ENCODE data around the gene ATRN.

Gene ATRN

DNA sequence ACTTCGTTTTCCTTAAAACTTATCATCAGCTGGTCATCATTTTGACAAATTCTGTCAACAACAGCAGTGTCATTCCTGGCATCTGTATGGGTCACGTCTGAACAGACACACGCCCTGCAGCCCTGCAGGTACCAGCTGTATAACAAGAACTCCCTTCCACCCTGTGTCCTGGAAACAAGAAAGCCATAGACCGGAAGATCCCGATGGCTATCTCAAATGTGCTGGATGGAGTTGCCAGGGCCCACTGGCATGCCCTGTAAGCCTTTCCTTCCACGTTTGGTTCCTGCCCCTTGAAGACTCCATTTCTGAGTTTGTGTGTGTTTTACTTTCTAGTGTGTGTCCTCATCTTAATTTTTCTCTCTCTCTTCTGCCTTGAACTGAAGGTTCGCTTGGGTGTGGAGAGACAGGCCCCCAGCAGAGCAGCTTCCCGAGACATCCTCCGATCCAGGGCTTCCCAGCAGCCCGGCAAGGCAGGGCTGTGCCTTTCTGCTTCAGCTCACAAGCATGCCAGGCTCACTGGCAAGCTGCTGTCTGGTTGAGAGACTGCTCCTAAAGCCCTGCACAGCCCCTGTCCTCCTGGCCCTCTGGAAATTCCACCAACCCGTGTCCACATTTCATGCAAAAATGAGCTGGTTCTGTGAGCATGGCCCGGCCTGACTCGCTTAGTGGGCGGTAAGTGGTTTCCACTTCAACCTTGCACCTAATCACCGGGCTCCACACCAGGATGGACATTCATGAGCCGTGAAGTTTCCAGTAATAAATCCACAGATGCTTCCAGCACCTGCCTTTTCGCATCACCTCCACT, 183.7 kb downstream of the ATRN start:
- Histone ChIP-seq H3K9me3 (ENCODE audit: low read length) (no peaks in the 10 kb centered on the region), H3K9ac (ENCODE audit: low read length) (no peak overlapping the region), H3K27me3 (ENCODE audit: control insufficient read depth in 1 of 2, insufficient read depth in 2 of 2, low read length in 2 of 2) (peaks cover 4 to 5% of the 10 kb centered on the region in 2 donors), H3K27ac (ENCODE audit: low read depth, low read length) (no peak overlapping the region), H3K36me3 (ENCODE audit: insufficient read depth, low read length) (peaks cover 4% of the 10 kb centered on the region), H3K4me3 (ENCODE audit: low read depth in 1 of 2, low read length in 2 of 2) (no peak overlapping the region), H3K4me1 (ENCODE audit: insufficient read depth, low read length) (peaks cover 7% of the 10 kb centered on the region)

DNA sequence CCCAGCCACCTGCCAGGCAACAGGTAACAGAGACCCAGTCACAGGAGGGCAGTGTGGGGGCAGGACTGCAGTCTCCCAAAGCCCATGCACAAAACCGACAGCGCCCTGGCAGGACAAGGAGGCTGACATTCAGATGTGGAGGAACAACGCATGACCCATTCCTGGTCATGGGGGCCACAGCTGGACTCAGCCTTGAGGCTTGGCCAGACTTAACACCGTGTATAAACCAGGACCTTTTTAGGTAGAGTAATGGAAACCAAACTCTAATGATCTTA, 184.2 kb downstream of the ATRN start:
- Histone ChIP-seq H3K4me3 (ENCODE audit: low read depth in 1 of 2, low read length in 2 of 2) (no peak overlapping the region), H3K9me3 (ENCODE audit: low read length) (no peaks in the 10 kb centered on the region), H3K4me1 (ENCODE audit: insufficient read depth, low read length) (peaks cover 7% of the 10 kb centered on the region), H3K27me3 (ENCODE audit: control insufficient read depth in 1 of 2, insufficient read depth in 2 of 2, low read length in 2 of 2) (peaks cover 9 to 10% of the 10 kb centered on the region in 2 donors), H3K9ac (ENCODE audit: low read length) (no peak overlapping the region), H3K36me3 (ENCODE audit: insufficient read depth, low read length) (peaks cover 3% of the 10 kb centered on the region), H3K27ac (ENCODE audit: low read depth, low read length) (no peak overlapping the region)

DNA sequence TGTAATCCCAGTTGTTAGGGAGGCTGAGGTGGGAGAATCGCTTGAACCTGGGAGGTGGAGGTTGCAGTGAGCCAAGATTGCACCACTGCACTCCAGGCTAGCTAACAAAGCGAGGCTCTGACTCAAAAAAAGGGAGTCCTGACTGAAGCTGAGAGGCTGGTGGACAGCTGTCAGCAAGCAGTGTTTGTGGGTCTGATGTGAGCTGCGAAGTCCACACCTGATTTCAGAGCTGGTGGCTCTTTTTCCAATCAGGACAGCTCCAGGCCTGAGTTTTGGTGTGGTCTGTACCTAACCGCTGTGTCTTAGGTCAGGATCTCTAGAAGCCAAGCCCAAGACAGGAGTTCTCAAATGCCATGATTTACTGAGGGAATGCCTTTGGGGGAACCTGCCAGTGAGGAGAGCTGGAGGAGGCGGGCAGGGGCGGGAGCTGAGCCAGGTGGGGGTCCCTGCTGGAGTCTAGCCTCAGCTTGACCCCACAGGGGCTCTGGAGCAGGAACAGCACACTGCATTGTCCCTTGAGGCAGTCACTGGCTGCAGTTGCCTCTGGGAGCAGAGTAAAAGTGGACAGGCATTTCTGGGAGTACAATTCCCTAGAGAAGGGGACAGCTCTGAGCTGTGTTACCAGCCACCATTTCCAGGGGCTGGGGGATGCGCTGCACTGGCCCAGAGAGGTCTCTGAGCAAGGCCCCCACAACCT, 187.3 kb downstream of the ATRN start:
- Histone ChIP-seq H3K9ac (ENCODE audit: low read length) (no peak overlapping the region), H3K4me1 (ENCODE audit: insufficient read depth, low read length) (peaks cover 7% of the 10 kb centered on the region), H3K27ac (ENCODE audit: low read depth, low read length) (no peak overlapping the region), H3K36me3 (ENCODE audit: insufficient read depth, low read length) (no peaks in the 10 kb centered on the region), H3K9me3 (ENCODE audit: low read length) (no peaks in the 10 kb centered on the region), H3K27me3 (ENCODE audit: control insufficient read depth in 1 of 2, insufficient read depth in 2 of 2, low read length in 2 of 2) (peaks cover 11 to 38% of the 10 kb centered on the region in 2 donors), H3K4me3 (ENCODE audit: low read depth in 1 of 2, low read length in 2 of 2) (no peak overlapping the region)

DNA sequence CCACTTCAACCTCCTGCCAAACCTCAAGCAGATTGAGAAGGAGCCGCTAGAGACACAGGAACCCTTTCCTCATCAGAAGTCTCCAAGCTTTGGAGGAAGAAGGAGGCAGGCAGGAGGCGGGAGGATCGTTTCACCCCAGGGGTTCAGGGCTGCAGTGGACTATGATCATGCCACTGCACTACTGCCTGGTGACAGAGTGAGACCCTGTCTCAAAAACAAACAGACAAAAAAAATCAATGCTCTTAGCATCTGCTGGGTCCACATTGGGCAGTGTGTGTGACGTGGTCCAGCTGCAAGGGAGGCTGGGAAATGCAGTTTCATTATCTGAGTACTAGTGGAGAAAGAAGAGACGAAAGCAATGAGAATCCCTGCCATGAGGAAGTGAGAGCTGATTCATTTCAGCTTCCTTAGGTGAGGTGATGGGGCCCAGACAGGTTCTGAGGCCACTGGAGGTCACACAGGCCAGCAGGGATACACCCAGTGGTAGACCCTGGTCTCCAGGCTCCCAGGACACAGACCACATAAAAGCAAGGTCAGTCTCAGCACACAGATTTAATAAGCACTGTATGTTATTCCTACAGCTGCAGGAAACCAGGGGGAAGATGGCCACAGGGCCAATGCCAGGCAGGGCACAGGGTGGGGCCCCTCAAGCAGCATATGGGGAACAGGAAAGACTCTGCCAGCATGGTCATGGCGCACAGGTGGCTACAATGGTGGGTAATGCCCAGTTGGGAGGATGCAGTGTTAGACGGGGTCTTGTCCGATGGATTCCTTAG, 188.1 kb downstream of the ATRN start:
- no peak overlapping the region for H3K27ac ChIP-seq (ENCODE audit: low read depth, low read length)
- no peak overlapping the region for H3K9ac ChIP-seq (ENCODE audit: low read length)
- H3K27me3 ChIP-seq (ENCODE audit: control insufficient read depth in 1 of 2, insufficient read depth in 2 of 2, low read length in 2 of 2), result peaks cover 11 to 38% of the 10 kb centered on the region in 2 donors

DNA sequence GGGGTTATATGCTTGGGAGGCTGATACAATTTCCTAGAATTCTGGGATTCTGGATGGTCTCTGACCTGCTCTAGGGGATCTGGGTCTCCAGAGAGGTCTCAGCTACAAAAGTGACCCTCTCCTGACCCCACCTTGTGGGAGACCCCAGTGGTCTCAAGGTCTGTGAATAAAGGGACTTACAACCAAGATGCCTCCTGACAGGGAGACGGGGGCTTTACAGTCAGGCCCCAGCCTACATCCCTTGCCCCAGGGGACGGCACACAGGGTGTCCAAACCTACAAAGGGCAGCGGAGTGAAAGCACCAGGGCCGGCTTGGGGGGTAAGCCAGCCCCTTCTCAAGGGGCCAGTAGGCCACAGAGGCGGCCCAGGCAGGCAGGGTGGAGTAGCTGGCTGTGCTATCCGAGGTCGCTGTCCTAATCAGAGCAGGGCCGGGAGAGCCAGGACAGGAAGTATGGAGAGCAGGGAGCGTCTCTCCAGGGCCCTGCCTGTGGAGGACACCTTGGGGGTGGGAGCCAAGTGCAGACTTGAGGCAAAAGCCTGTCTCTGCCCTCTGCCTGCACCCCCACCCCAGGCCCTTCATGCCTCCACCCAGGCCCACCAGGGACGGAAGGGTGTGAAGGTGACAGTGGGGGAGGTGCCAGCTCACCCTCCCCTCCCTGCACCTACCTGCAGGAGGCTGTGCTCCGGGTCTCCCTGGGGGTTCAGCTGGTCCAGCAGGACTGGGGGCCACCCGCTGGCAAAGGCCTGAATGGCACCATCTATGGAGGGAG, 188.9 kb downstream of the ATRN start:
- H3K27me3 ChIP-seq (ENCODE audit: control insufficient read depth in 1 of 2, insufficient read depth in 2 of 2, low read length in 2 of 2), result peaks cover 11 to 38% of the 10 kb centered on the region in 2 donors
- H3K9me3 ChIP-seq (ENCODE audit: low read length), result no peaks in the 10 kb centered on the region
- no peak overlapping the region for H3K27ac ChIP-seq (ENCODE audit: low read depth, low read length)
- no peak overlapping the region for H3K4me3 ChIP-seq (ENCODE audit: low read depth in 1 of 2, low read length in 2 of 2)
- no peaks in the 10 kb centered on the region for H3K4me1 ChIP-seq (ENCODE audit: insufficient read depth, low read length)
- no peak overlapping the region for H3K9ac ChIP-seq (ENCODE audit: low read length)
- no peaks in the 10 kb centered on the region for H3K36me3 ChIP-seq (ENCODE audit: insufficient read depth, low read length)

More for the DNA sequence above, 188.1 kb downstream of the ATRN start:
- H3K9me3 ChIP-seq (ENCODE audit: low read length), result no peaks in the 10 kb centered on the region
- H3K4me1 ChIP-seq (ENCODE audit: insufficient read depth, low read length), result peaks cover 5% of the 10 kb centered on the region
- no peak overlapping the region for H3K4me3 ChIP-seq (ENCODE audit: low read depth in 1 of 2, low read length in 2 of 2)
- H3K36me3 ChIP-seq (ENCODE audit: insufficient read depth, low read length), result no peaks in the 10 kb centered on the region

DNA sequence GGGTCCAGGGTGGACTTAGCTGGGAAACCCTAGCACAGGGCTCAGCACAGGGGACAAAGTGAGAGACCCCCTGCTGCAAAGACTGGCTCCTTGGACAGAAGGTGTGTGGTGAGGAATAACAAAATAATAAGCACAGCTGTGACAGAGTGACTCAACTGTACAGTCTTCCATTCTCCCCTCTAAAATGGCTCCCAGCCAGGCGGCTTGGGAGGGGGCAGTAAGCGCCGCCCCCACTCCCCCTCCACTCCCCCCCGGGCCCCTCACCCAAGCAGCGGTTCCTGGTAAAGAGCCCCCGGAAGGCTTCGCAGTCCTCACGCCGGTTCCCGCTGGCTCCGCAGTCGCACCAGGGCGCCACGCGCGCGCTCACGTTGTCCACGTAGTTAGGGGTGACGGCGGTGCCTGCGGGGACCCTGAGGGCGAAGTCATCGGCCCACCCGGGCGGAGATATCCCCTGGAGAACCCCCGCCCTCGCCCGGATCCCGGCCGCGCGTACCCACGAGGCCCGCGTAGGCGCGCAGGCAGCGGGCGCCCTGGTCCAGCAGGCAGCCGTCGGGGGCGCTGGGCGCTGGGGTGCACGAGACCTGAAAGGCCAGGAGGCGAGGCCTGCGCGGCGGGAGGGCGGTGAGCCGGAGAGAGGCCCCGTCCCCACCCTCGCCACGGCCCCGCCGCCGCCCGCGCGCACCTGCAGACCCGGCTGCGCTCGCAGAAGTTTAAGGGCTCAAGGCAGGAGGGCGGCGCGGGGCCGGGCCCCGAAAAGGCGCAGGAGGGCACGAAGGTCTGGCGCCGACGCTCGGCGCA, 189.6 kb downstream of the ATRN start:
- peaks cover 11 to 38% of the 10 kb centered on the region in 2 donors for H3K27me3 ChIP-seq (ENCODE audit: control insufficient read depth in 1 of 2, insufficient read depth in 2 of 2, low read length in 2 of 2)

DNA sequence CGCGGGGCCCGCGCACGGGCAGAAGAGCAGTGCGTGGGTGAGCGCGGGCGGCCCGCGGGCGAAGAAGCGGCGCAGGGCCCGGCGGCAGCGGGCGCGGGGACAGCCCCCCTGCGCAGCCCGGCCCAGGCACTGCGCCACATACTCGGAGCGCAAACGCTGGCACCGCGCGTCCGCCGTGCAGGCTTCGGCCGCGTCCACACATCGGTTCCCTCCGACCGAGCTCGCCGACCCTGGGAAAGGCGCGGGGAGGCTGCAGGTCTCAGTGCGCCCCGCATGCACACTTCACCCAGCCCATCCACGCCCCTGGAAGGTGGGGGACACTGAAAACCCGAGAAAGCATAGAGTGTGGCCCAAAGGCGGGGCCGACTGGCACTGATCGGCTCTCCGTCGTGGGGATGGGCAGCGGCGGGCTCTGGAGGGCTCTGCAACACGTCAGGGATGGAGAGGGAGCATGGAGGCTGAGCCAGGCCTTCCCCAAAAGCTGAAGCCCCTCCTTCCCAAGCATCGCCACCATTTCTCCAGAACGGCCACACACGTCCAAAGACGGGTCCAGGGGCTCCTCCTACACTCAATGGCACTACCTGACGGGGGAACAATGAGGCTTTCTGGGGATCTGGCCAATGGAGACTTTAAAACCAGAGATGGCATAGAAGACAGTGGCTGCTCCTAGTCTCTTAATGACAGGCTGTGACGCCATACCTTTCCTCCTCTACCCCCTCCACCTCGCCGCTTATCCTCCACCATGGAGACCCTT, 190.4 kb downstream of the ATRN start:
- Histone ChIP-seq H3K36me3 (ENCODE audit: insufficient read depth, low read length) (no peaks in the 10 kb centered on the region), H3K4me3 (ENCODE audit: low read depth in 1 of 2, low read length in 2 of 2) (no peak overlapping the region), H3K4me1 (ENCODE audit: insufficient read depth, low read length) (peaks cover 2% of the 10 kb centered on the region), H3K9me3 (ENCODE audit: low read length) (no peaks in the 10 kb centered on the region), H3K9ac (ENCODE audit: low read length) (no peak overlapping the region), H3K27me3 (ENCODE audit: control insufficient read depth in 1 of 2, insufficient read depth in 2 of 2, low read length in 2 of 2) (peaks cover 11 to 38% of the 10 kb centered on the region in 2 donors), H3K27ac (ENCODE audit: low read depth, low read length) (no peak overlapping the region)

More for the DNA sequence above, 189.6 kb downstream of the ATRN start:
- Histone ChIP-seq H3K36me3 (ENCODE audit: insufficient read depth, low read length) (no peaks in the 10 kb centered on the region), H3K9ac (ENCODE audit: low read length) (no peak overlapping the region), H3K4me3 (ENCODE audit: low read depth in 1 of 2, low read length in 2 of 2) (no peak overlapping the region), H3K9me3 (ENCODE audit: low read length) (no peaks in the 10 kb centered on the region), H3K4me1 (ENCODE audit: insufficient read depth, low read length) (no peaks in the 10 kb centered on the region), H3K27ac (ENCODE audit: low read depth, low read length) (no peak overlapping the region)

DNA sequence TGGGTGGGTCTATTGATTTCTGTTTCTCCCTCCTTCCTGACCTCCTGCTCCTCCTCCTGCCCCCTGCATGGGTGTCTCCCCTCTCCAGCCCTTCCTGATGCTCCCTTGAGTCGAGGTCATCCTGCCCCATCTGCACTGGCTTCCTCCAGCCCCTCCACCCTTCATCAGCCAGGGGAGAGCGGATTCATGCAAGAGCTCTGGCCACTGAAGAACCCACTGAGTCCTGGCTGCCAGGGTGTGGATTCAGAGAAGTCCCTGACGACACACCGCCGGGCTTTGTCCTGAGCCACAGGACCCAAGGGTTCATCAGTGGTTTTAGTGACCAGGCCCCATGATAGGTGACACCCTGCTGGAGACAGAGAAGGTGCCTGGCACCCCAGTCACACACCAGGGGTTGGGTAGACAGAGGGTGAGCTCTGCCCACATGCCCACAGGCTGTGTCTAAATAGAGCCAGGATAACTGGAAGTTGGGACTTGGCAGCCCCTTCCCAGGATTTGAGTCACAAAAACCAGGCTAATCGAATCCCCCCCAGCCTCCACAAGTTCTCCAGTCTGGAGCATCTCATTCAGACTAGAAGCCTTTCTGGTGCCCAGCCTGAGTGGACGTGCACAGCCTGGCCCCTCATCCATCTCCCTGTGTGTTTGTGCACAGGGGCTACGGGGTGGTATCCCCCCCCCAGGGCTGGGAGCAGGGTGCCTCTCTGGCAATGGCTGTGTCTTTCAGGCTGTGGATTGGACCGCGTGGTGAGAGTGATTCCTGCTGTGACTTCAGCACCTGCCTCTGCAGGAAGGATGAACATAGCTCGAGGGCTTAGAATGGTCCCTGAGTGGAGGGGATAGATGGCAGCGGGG, 191.2 kb downstream of the ATRN start:
- Histone ChIP-seq H3K27me3 (ENCODE audit: control insufficient read depth in 1 of 2, insufficient read depth in 2 of 2, low read length in 2 of 2) (peaks cover 11 to 38% of the 10 kb centered on the region in 2 donors), H3K4me3 (ENCODE audit: low read depth in 1 of 2, low read length in 2 of 2) (no peak overlapping the region), H3K27ac (ENCODE audit: low read depth, low read length) (no peak overlapping the region), H3K9ac (ENCODE audit: low read length) (no peak overlapping the region), H3K9me3 (ENCODE audit: low read length) (no peaks in the 10 kb centered on the region), H3K36me3 (ENCODE audit: insufficient read depth, low read length) (no peaks in the 10 kb centered on the region), H3K4me1 (ENCODE audit: insufficient read depth, low read length) (peaks cover 5% of the 10 kb centered on the region)

DNA sequence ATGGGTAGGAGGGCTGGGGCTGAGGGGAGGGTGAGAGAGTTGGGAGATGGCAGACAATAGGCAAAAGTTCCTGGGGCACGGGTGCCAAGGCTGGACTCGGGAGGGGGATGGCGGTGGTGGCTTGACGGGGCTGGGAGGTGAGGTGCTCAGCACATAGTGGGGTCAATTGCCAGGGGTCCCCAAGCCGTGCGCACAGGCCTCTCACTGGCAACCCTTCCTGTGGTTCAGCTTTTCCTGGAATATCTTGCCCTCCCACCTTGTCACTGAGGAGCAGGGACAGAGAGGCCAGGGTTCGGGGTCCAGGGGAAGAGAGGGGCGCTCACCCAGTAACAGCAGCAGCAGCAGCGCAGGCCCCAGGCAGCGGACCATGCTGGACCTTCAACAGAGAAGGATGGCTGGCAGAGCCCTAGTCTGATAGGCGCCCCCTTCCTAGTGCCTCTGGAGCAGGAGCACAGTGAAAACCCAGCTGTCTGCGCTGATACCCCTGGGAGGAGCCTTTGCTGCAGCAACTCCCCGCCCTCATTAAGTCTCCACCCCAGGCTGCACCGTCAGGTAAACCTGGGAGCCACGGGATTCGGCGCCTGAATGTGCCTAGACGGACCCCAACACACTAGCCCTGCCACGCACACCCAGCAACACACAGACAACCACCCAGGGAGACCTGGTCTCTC, 192.3 kb downstream of the ATRN start, which contains the start of gene GFRA4:
GFRA4 (minus strand) TSS at position 369 of the 671 bp plus-strand sequence; CDS start at position 369, 0 bp downstream.
- Histone ChIP-seq H3K9me3 (ENCODE audit: low read length) (no peaks in the 10 kb centered on the region), H3K9ac (ENCODE audit: low read length) (no peak within 1 kb of the TSS), H3K4me1 (ENCODE audit: insufficient read depth, low read length) (peaks cover 5% of the 10 kb centered on the region), H3K27ac (ENCODE audit: low read depth, low read length) (no peak within 1 kb of the TSS), H3K4me3 (ENCODE audit: low read depth in 1 of 2, low read length in 2 of 2) (no peak within 1 kb of the TSS), H3K27me3 (ENCODE audit: control insufficient read depth in 1 of 2, insufficient read depth in 2 of 2, low read length in 2 of 2) (peaks cover 11 to 38% of the 10 kb centered on the region in 2 donors), H3K36me3 (ENCODE audit: insufficient read depth, low read length) (peaks cover 2% of the 10 kb centered on the region)

All from muscle layer of colon (tissue), 2 donors.